K562 (cell line): ENCODE results near the gene ZNF787. TPM values are rescaled to one million over a fixed set of nuclear protein-coding genes. Genes with fewer than 3 reads are reported as not detected.

ENCODE experiments used
- ELF2 ChIP-seq: fragments of 250-450 bp; sonication (Bioruptor Pico); IDR thresholded peaks from 2 replicates; pipeline ENCODE4 v1.5.0; 2021; ENCODE audit warnings: mild to moderate bottlenecking
- ESRRA ChIP-seq: fragments of 450-650 bp; IDR thresholded peaks from 2 replicates; pipeline ENCODE4 v1.6.1; 2014; ENCODE audit warnings: low read depth, mild to moderate bottlenecking, moderate library complexity, borderline replicate concordance
- MGA ChIP-seq: fragments of 450-650 bp; IDR thresholded peaks from 2 replicates; pipeline ENCODE4 v1.6.1; 2016; ENCODE audit warnings: mild to moderate bottlenecking, moderate library complexity
- TEAD2 ChIP-seq: fragments of 450-650 bp; IDR thresholded peaks from 2 replicates; pipeline ENCODE4 v1.6.1; 2016; ENCODE audit warnings: missing genetic modification characterization, control low read depth, missing compliant biosample characterization
- TGIF2 ChIP-seq: sonication (generic); formaldehyde crosslinking; IDR thresholded peaks from 2 replicates; pipeline ENCODE4 v1.8.1; 2022; ENCODE audit warnings: mild to moderate bottlenecking, missing genetic modification reagents, moderate library complexity
- THAP12 ChIP-seq: fragments of 250-450 bp; sonication (Bioruptor Pico); IDR thresholded peaks from 2 replicates; pipeline ENCODE4 v1.9.0; 2021; ENCODE audit warnings: mild to moderate bottlenecking, inconsistent platforms
- ZNF695 ChIP-seq: fragments of 450-650 bp; formaldehyde crosslinking; IDR thresholded peaks from 2 replicates; pipeline ENCODE4 v1.4.0; 2020; ENCODE audit warnings: mild to moderate bottlenecking, moderate library complexity
- polyA plus RNA-seq, 8 experiments: library from polyadenylated mRNA; depleted of rRNA in 4 of 8; stranded (reverse) in 5 of 8; unstranded in 3 of 8; fragments of >200 nt; fragmentation: Nextera tagmentation in 2 of 8; fragmentation: Illumina TruSeq in 1 of 8; extraction: Ambion mirVana in 2 of 8; extraction: Trizol in 1 of 8; gene quantifications; 2 replicates each; pipeline versions ENCODE4 v1.2.1 to v1.2.3, GENCODE V29; 2011 to 2014; ENCODE audit warnings: inconsistent platforms in 1 of 8, missing spikeins in 1 of 8
- total RNA-seq, 7 experiments: library from RNA; depleted of rRNA in 6 of 7; stranded (reverse); fragments of >200 nt in 6 of 7; fragmentation: Illumina TruSeq in 2 of 7; extraction: Trizol in 2 of 7; gene quantifications; 2 replicates each; pipeline versions ENCODE4 v1.2.1 to v1.2.3, GENCODE V29; 2011 to 2021; ENCODE audit warnings: low replicate concordance in 1 of 7
- TF ChIP-seq, protein P1 (sequence below): sonication (generic); formaldehyde crosslinking; IDR thresholded peaks from 2 replicates; pipeline ENCODE4 v1.8.0; 2022; ENCODE audit warnings: mild to moderate bottlenecking, missing genetic modification reagents, borderline replicate concordance

The ZNF787 gene
- total and polyA plus RNA-seq, 9 of the 15 experiments (the other 6 are each of a cell fraction or from before 2014, with no cell fraction given), result 0.45 to 77.6 (median 7.3) TPM

DNA sequence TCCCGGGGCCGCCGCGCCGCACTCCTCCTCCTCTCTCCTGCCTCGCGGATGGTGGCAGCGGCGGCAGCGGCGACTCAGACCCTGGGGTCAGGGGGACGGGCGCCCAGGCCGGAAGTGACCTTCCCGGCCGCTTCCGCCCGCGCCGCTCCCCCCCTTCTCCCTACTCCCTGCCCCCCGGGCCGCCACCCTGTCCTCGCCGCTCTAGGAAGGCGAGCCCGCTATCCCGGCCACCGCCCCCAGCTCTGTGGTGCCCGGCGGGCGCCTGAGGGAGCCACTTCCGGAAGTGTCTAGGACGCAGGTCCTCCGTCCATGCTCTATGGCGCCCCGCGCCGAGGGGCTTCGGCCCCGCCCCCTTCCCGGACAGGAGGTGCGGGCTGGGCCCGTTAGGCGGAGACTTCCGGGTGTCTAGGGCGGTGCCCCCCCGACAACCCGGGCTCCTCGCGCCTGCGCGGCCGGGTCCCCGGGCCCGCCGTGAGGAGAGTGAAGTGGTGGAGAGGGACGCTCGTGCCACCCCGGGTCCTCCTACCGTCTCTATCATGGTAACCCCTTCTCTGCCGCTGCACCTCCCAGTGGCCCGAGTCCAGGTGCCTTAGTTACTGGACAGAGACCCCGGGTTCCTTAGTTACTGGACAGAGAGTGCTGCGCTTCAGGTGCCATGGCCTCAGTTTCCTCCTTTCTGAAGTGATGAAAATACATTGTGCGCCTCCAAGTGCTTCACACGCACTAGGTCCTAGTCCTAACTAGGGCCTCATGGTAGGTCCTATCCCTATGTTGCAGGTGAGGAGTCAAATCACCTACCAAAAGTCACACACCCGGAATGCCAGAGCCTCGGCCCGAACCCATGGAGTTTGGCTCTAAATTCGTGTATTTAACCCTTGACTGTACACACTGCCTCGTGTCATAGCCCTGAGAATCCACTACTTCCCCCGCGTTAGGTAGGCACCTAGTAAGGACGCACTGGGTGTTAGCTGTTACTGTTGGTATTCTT is at the start of gene ZNF787 (continued):
- peak; percentile 99 for TF ChIP-seq THAP12 (CRISPR knock-in tag)
- TF ChIP-seq ELF2 (CRISPR knock-in tag), result peak; percentile 98
- TF ChIP-seq TEAD2 (tag), result no peak
- TF ChIP-seq TGIF2 (CRISPR knock-in tag), result no peak
- TF ChIP-seq, protein P1, sequence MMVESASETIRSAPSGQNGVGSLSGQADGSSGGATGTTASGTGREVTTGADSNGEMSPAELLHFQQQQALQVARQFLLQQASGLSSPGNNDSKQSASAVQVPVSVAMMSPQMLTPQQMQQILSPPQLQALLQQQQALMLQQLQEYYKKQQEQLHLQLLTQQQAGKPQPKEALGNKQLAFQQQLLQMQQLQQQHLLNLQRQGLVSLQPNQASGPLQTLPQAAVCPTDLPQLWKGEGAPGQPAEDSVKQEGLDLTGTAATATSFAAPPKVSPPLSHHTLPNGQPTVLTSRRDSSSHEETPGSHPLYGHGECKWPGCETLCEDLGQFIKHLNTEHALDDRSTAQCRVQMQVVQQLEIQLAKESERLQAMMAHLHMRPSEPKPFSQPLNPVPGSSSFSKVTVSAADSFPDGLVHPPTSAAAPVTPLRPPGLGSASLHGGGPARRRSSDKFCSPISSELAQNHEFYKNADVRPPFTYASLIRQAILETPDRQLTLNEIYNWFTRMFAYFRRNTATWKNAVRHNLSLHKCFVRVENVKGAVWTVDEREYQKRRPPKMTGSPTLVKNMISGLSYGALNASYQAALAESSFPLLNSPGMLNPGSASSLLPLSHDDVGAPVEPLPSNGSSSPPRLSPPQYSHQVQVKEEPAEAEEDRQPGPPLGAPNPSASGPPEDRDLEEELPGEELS (CRISPR knock-in tag), result 0 out of 2 replicates have a peak, but pooled peaks have one; percentile 14
- peak; percentile 14; the same call in 1 of the 2 replicates for TF ChIP-seq MGA
- no peak for TF ChIP-seq ZNF695 (CRISPR knock-in tag)
- TF ChIP-seq ESRRA, result peak; percentile 87
